ENCODE measurements around the gene TBC1D22B.
A peak's percentile ranks its signal among the peaks of the same experiment; 100 is the strongest.

Gene TBC1D22B

DNA sequence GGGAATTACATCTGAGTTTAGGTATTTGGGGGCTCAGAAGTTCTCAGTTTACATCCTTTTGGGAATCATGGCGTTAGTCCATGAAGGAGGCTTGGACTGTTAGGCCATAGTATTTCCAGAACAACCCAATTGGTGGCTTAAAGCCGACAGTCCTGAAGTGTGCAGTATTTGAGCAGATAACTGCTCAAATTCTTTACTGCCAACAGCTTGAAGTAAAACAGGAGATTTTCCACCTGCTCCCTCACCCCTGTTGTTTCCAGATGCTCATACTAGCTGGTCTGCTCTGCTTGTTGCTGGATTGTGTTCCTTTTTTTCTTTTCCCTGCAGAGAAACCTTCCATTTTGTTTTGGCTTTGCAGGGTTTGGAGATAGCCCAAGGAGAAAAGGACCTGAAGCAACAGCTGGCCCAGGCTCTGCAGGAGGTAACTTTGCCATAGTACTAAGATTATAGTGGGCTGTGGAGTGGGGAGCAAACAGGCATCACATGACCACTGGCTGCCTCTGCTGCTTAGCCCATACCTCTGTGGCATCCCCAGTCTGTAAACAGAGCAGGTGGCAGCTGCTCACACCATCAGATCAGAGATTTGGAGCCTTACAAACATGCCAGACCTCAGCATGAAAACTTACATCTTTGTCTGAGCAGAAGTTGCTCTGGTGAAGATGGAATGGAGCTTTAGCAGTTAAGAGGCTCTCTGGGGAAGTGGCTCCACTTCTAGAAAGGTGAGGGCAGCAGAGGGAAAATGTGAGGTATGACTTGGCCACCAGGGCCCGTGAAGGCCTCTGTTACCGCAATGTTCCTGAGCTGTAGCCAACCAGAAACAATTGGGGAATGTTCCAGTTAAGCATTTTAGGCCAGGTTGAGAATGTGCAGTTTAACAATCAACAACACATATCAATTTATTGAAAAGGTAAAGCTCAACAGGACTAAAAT lies 113.8 kb downstream of the TBC1D22B start:
- Histone ChIP-seq H3K4me3 (ENCODE audit: low read depth, low read length) (no peak overlapping the region), H3K36me3 (ENCODE audit: control insufficient read depth in 2 of 2, insufficient read depth in 1 of 2, low read length in 2 of 2) (peaks cover 23 to 93% of the 10 kb centered on the region in 2 experiments), H3K9me3 (ENCODE audit: control insufficient read depth, insufficient read depth, low read depth, low read length) (no peaks in the 10 kb centered on the region), H3K27ac (ENCODE audit: extremely low read depth, low read depth, low read length) (no peak overlapping the region), H3K4me1 (ENCODE audit: control insufficient read depth, insufficient read depth, low read length) (no peaks in the 10 kb centered on the region)
- POLR2A ChIA-PET: interaction anchor here (1.6 kb wide), 1 partner anchor 62 kb away, joined by 4 read pairs; the partner anchor contains the start of gene CMTR1
- TF ChIP-seq GLIS1 (tag by site-specific recombination; IDR thresholded peaks at IDR 0.05) (0 out of 2 replicates have a peak, but pooled peaks have one; percentile 45), ZNF221 (tag by site-specific recombination; IDR thresholded peaks at IDR 0.05; ENCODE audit: borderline replicate concordance) (no peak), SCRT2 (tag by site-specific recombination; IDR thresholded peaks at IDR 0.05) (peak; percentile 51)
- CTCF ChIA-PET: interaction anchor here (0.6 to 2.3 kb wide), 8 partner anchors 8 to 497 kb away, joined by 3 to 10 read pairs (median 4); no protein-coding TSS in a partner anchor

- H3K9me3 ChIP-seq (ENCODE audit: control insufficient read depth, insufficient read depth, low read depth, low read length): no peaks in the 10 kb centered on the region
- no peaks in the 10 kb centered on the region for H3K4me1 ChIP-seq (ENCODE audit: control insufficient read depth, insufficient read depth, low read length)
- ChIA-PET CTCF (interaction anchor here (0.6 to 2.3 kb wide), 5 partner anchors 9 to 332 kb away, joined by 3 to 10 read pairs (median 5); no protein-coding TSS in a partner anchor), POLR2A (interaction anchor here (1.6 kb wide), 1 partner anchor 61 kb away, joined by 4 read pairs; the partner anchor contains the start of gene CMTR1)
- H3K36me3 ChIP-seq (ENCODE audit: control insufficient read depth in 2 of 2, insufficient read depth in 1 of 2, low read length in 2 of 2): peaks cover 27 to 93% of the 10 kb centered on the region in 2 experiments
- no peak overlapping the region for H3K27ac ChIP-seq (ENCODE audit: extremely low read depth, low read depth, low read length)
- TF ChIP-seq ZNF140 (tag by site-specific recombination; IDR thresholded peaks at IDR 0.05): no peak
- TF ChIP-seq ZNF560 (tag by site-specific recombination; IDR thresholded peaks at IDR 0.05; ENCODE audit: borderline replicate concordance): no peak
- TF ChIP-seq ZNF266 (tag by site-specific recombination; IDR thresholded peaks at IDR 0.05; ENCODE audit: low read depth): no peak
- TF ChIP-seq ZNF10 (tag by site-specific recombination; IDR thresholded peaks at IDR 0.05): no peak
- no peak for TF ChIP-seq KLF16 (tag by site-specific recombination; IDR thresholded peaks at IDR 0.05)
- no peak for TF ChIP-seq ZNF114 (tag by site-specific recombination; IDR thresholded peaks at IDR 0.05)
- TF ChIP-seq ZNF138 (tag by site-specific recombination; IDR thresholded peaks at IDR 0.05; ENCODE audit: borderline replicate concordance): no peak
- TF ChIP-seq REPIN1 (tag by site-specific recombination; IDR thresholded peaks at IDR 0.05; ENCODE audit: low read depth): no peak
- no peak for TF ChIP-seq ZNF777 (tag by site-specific recombination; IDR thresholded peaks at IDR 0.05; ENCODE audit: borderline replicate concordance)
- TF ChIP-seq ZBTB7A (tag by site-specific recombination; IDR thresholded peaks at IDR 0.05; ENCODE audit: low read depth): no peak
- no peak for TF ChIP-seq ZNF488 (tag by site-specific recombination; IDR thresholded peaks at IDR 0.05)
- no peak for TF ChIP-seq ZNF324 (tag by site-specific recombination; IDR thresholded peaks at IDR 0.05)
- TF ChIP-seq ZBTB17 (tag by site-specific recombination; IDR thresholded peaks at IDR 0.05): no peak
- no peak for TF ChIP-seq ZNF112 (tag by site-specific recombination; IDR thresholded peaks at IDR 0.05)
- no peak for TF ChIP-seq ZNF341 (tag by site-specific recombination; IDR thresholded peaks at IDR 0.05; ENCODE audit: low read depth)
- TF ChIP-seq, protein P1, sequence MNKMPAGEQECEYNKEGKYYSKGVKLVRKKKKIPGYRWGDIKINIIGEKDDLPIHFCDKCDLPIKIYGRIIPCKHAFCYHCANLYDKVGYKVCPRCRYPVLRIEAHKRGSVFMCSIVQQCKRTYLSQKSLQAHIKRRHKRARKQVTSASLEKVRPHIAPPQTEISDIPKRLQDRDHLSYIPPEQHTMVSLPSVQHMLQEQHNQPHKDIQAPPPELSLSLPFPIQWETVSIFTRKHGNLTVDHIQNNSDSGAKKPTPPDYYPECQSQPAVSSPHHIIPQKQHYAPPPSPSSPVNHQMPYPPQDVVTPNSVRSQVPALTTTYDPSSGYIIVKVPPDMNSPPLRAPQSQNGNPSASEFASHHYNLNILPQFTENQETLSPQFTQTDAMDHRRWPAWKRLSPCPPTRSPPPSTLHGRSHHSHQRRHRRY (tag by site-specific recombination; IDR thresholded peaks at IDR 0.05): no peak
- no peak for TF ChIP-seq MYNN (tag by site-specific recombination; IDR thresholded peaks at IDR 0.05; ENCODE audit: borderline replicate concordance)
- no peak overlapping the region for H3K4me3 ChIP-seq (ENCODE audit: low read depth, low read length)
Measured at GRCh38 chr6:37372116-37372515, 114.5 kb downstream of the TBC1D22B start.

All from HEK293 (cell line).